Measurements from ENCODE around the gene PCDH9. TPM values are rescaled to one million over a fixed set of nuclear protein-coding genes. Genes with fewer than 3 reads are reported as not detected.
A peak's percentile ranks its signal among the peaks of the same experiment; 100 is the strongest.
"Not testable (repeated sequence)": the region's sequence is repeated elsewhere in the genome, so short reads cannot be mapped to it uniquely, and the experiment has no call there.

The PCDH9 gene
- total RNA-seq, 1 donor from 2014 or later, result 13.9 TPM

GRCh38 chr13:67131393-67131792, 98.7 kb downstream of the PCDH9 start:
- no peak for DNase-seq (ENCODE audit: low read depth)

- DNase-seq (ENCODE audit: low read depth), result no peak
Observed at GRCh38 chr13:67130444-67130843, 99.7 kb downstream of the PCDH9 start.

- DNase-seq (ENCODE audit: low read depth), result no peak
Observed at GRCh38 chr13:67128136-67128535, 102.0 kb downstream of the PCDH9 start.

- no peak for DNase-seq (ENCODE audit: low read depth)
Observed at GRCh38 chr13:67125681-67126080, 104.5 kb downstream of the PCDH9 start.

- no peak for DNase-seq (ENCODE audit: low read depth)
Observed at GRCh38 chr13:67123165-67123564, 107.0 kb downstream of the PCDH9 start.

- DNase-seq (ENCODE audit: low read depth), result no peak
Observed at GRCh38 chr13:67122251-67122650, 107.9 kb downstream of the PCDH9 start.

- DNase-seq (ENCODE audit: low read depth), result no peak
Observed at GRCh38 chr13:67120872-67121531, 109.1 kb downstream of the PCDH9 start.

GRCh38 chr13:67119481-67119894, 110.6 kb downstream of the PCDH9 start:
- peak; percentile 79 for DNase-seq (ENCODE audit: low read depth)

- DNase-seq (ENCODE audit: low read depth), result no peak
Observed at GRCh38 chr13:67118277-67118676, 111.9 kb downstream of the PCDH9 start.

GRCh38 chr13:67117010-67117550, 113.1 kb downstream of the PCDH9 start:
- no peak for DNase-seq (ENCODE audit: low read depth)

- DNase-seq (ENCODE audit: low read depth), result peak; percentile 39
Observed at GRCh38 chr13:67107979-67108378, 122.2 kb downstream of the PCDH9 start.

GRCh38 chr13:67106502-67107057, 123.6 kb downstream of the PCDH9 start:
- no peak for DNase-seq (ENCODE audit: low read depth)

GRCh38 chr13:67101730-67102467, 128.2 kb downstream of the PCDH9 start:
- DNase-seq (ENCODE audit: low read depth), result peak; percentile 31

GRCh38 chr13:67100730-67101129, 129.4 kb downstream of the PCDH9 start:
- peak; percentile 69 for DNase-seq (ENCODE audit: low read depth)

- DNase-seq (ENCODE audit: low read depth), result no peak
Observed at GRCh38 chr13:67099494-67099893, 130.6 kb downstream of the PCDH9 start.

- no peak for DNase-seq (ENCODE audit: low read depth)
Observed at GRCh38 chr13:67097892-67098452, 132.2 kb downstream of the PCDH9 start.

GRCh38 chr13:67096893-67097292, 133.2 kb downstream of the PCDH9 start:
- not testable (repeated sequence) for DNase-seq (ENCODE audit: low read depth)

GRCh38 chr13:67096418-67096817, 133.7 kb downstream of the PCDH9 start:
- no peak for DNase-seq (ENCODE audit: low read depth)

GRCh38 chr13:67095621-67096020, 134.5 kb downstream of the PCDH9 start:
- DNase-seq (ENCODE audit: low read depth), result no peak

- no peak for DNase-seq (ENCODE audit: low read depth)
Observed at GRCh38 chr13:67094952-67095351, 135.2 kb downstream of the PCDH9 start.

- no peak for DNase-seq (ENCODE audit: low read depth)
Observed at GRCh38 chr13:67094078-67094477, 136.1 kb downstream of the PCDH9 start.

GRCh38 chr13:67091603-67092002, 138.5 kb downstream of the PCDH9 start:
- peak; percentile 33 for DNase-seq (ENCODE audit: low read depth)

All from myocyte (in vitro differentiated cells).